Spleen (tissue), 11 donors: ENCODE data around the gene OR6Q1. TPM values are rescaled to one million over a fixed set of nuclear protein-coding genes. Genes with fewer than 3 reads are reported as not detected.

Experiments
- DNase-seq: peaks from one replicate; pipeline ENCODE4 v3.0.0-alpha.2; 2020
- H3K27ac ChIP-seq, 8 donors: fragments of 200-600 bp; sonication (generic) in 7 of 8; 1 replicate in 4 of 8; 2 replicates in 4 of 8; pipeline versions ENCODE4 v1.5.0 to v1.8.0; 2016 to 2021; ENCODE audit warnings: inconsistent platforms in 4 of 8, mild to moderate bottlenecking in 4 of 8, moderate library complexity in 1 of 8
- H3K27me3 ChIP-seq, 7 donors: fragments of 200-600 bp; sonication (generic) in 6 of 7; replicated peaks in 1 of 7; 1 replicate in 4 of 7; 2 replicates in 3 of 7; pipeline versions ENCODE4 v1.5.0 to v1.8.0; 2016 to 2021; ENCODE audit warnings: inconsistent platforms in 3 of 7, mild to moderate bottlenecking in 1 of 7
- H3K36me3 ChIP-seq, 6 donors: fragments of 200-600 bp; sonication (generic) in 5 of 6; 1 replicate in 4 of 6; 2 replicates in 2 of 6; pipeline versions ENCODE4 v1.5.0 to v1.8.0; 2016 to 2021; ENCODE audit warnings: inconsistent platforms in 2 of 6
- H3K4me1 ChIP-seq, 6 donors: fragments of 200-600 bp; sonication (generic) in 5 of 6; 1 replicate in 3 of 6; 2 replicates in 3 of 6; pipeline versions ENCODE4 v1.5.0 to v1.8.0; 2016 to 2021; ENCODE audit warnings: inconsistent platforms in 3 of 6
- H3K4me3 ChIP-seq, 8 donors: fragments of 200-600 bp; sonication (generic) in 7 of 8; 1 replicate in 4 of 8; 2 replicates in 4 of 8; pipeline versions ENCODE4 v1.5.0 to v1.8.0; 2016 to 2021; ENCODE audit warnings: inconsistent platforms in 4 of 8, mild to moderate bottlenecking in 4 of 8, moderate library complexity in 2 of 8
- H3K9me3 ChIP-seq, 8 donors: fragments of 200-600 bp; sonication (generic) in 7 of 8; 1 replicate in 4 of 8; 2 replicates in 4 of 8; pipeline versions ENCODE4 v1.5.0 to v1.8.0; 2016 to 2021; ENCODE audit warnings: inconsistent platforms in 4 of 8
- CTCF ChIP-seq, 11 experiments: fragments of 200-600 bp in 7 of 11; fragments of 450-650 bp in 4 of 11; sonication (generic) in 4 of 11; IDR thresholded peaks in 8 of 11; conservative IDR thresholded peaks in 3 of 11; 1 replicate in 7 of 11; 2 replicates in 4 of 11; pipeline versions ENCODE4 v1.4.0 to v1.8.0; 2016 to 2021; ENCODE audit warnings: antibody characterized with exemption in 11 of 11, inconsistent platforms in 4 of 11, mild to moderate bottlenecking in 1 of 11
- POLR2A ChIP-seq, 3 donors: fragments of 450-650 bp; IDR thresholded peaks; one replicate each; pipeline ENCODE4 v1.5.1; 2017; ENCODE audit warnings: antibody characterized with exemption in 3 of 3, mild to moderate bottlenecking in 1 of 3
- POLR2AphosphoS5 ChIP-seq, 3 donors: sonication (generic); formaldehyde crosslinking; IDR thresholded peaks; one replicate each; pipeline ENCODE4 v1.5.1; 2017; ENCODE audit warnings: antibody characterized with exemption in 3 of 3
- WGBS, 5 donors: extraction: QIAGEN DNeasy Blood & Tissue Kit in 3 of 5; methylation state at CpG; one replicate each; pipeline versions ENCODE4 v1.1.5 to v1.1.7; 2013 to 2018; 5-methylcytosine and 5-hydroxymethylcytosine counted together
- intact Hi-C: fragments of 100-400 bp; cut with DNase I; formaldehyde crosslinking; loops from one replicate; pipeline ENCODE4 v1.15.0; 2023; ENCODE audit warnings: low total_unique reads
- polyA plus RNA-seq, 3 donors: library from polyadenylated mRNA; stranded (reverse); fragments of 200-250 nt; gene quantifications; one replicate each; pipeline ENCODE4 v1.2.1, GENCODE V29; 2013
- total RNA-seq, 7 donors: library from RNA; depleted of rRNA in 3 of 7; stranded (reverse); fragments of >200 nt in 3 of 7; fragmentation: NEBNext Ultra II Directional in 4 of 7; extraction: Animal tissue kit (Norgen Biotek cat#: 25700) in 4 of 7; gene quantifications; one replicate each; pipeline versions ENCODE4 v1.1.0 to v1.2.1, GENCODE V29; 2016 to 2021
- donor health status: healthy with polysubstance abuse.
- donor health status: DM: no; HTN: no; CAD: no; lungs with moderate emphysema.
- donor health status: DM: no; HTN: no; CAD: no.
- donor health status: Bipolar disorder and iron deficiency.
- donor health status: healthy.
- donor health status: DM: no; HTN: no; CAD: no.
- donor health status: DM: yes; HTN: yes; CAD: no.

The OR6Q1 gene
- total and polyA plus RNA-seq, 10 donors, result not detected

- Histone ChIP-seq H3K36me3 (no peaks in the 10 kb centered on the region), H3K27ac (no peak overlapping the region), H3K4me3 (no peak overlapping the region), H3K4me1 (no peaks in the 10 kb centered on the region), H3K27me3 (peaks cover 0 to 31% (median 0%) of the 10 kb centered on the region in 7 donors), H3K9me3 (no peaks in the 10 kb centered on the region)
- 60 to 87% (median 75%) methylated on average over 2 of the region's 2 CpGs for WGBS, 5 donors
- TF ChIP-seq CTCF (IDR thresholded peaks at IDR 0.05 in 8 of 11, conservative IDR thresholded peaks at IDR 0.05 in 3 of 11), result no peak
- TF ChIP-seq POLR2AphosphoS5 (IDR thresholded peaks at IDR 0.05), result no peak
- TF ChIP-seq POLR2A (IDR thresholded peaks at IDR 0.05), result no peak
- DNase-seq, result no peak
- intact Hi-C loops, result no loop called here
Observed at GRCh38 chr11:58006940-58007339, 23.8 kb upstream of the OR6Q1 start.

DNA sequence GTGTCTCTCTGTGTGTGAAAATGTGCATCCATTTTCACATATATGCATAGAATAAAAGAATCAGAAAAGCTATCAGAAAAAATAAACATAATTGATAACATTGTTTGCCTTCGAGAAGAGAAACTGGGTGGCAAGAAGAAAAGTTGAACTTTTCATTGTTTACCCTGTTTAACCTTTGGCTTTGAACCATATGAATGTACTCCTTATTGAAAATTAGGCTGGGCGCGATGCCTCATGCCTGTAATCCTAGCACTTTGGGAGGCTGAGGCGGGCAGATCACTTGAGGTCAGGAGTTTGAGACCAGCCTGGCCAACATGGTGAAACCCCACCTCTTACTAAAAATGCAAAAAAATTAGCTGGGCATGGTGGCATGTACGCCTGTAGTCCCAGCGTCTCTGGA lies 19.0 kb upstream of the OR6Q1 start:
- Histone ChIP-seq H3K36me3 (no peaks in the 10 kb centered on the region), H3K9me3 (no peaks in the 10 kb centered on the region), H3K27me3 (peaks cover 0 to 19% (median 0%) of the 10 kb centered on the region in 7 donors), H3K4me1 (no peaks in the 10 kb centered on the region), H3K4me3 (no peak overlapping the region), H3K27ac (no peak overlapping the region)
- intact Hi-C loops, result no loop called here
- TF ChIP-seq CTCF (IDR thresholded peaks at IDR 0.05 in 8 of 11, conservative IDR thresholded peaks at IDR 0.05 in 3 of 11) (no peak), POLR2AphosphoS5 (IDR thresholded peaks at IDR 0.05) (no peak), POLR2A (IDR thresholded peaks at IDR 0.05) (no peak)
- DNase-seq, result no peak
- WGBS, 5 donors, result 58 to 84% (median 80%) methylated on average over 6 of the region's 6 CpGs

GRCh38 chr11:58023435-58023931 lies 7.3 kb upstream of the OR6Q1 start, which contains the start of gene OR9Q1:
Gene OR9Q1 (plus strand): TSS chr11:58023881. CDS start chr11:58179445, 155,564 bp downstream.
- no peak for TF ChIP-seq CTCF (IDR thresholded peaks at IDR 0.05 in 8 of 11, conservative IDR thresholded peaks at IDR 0.05 in 3 of 11)
- no peak for TF ChIP-seq POLR2AphosphoS5 (IDR thresholded peaks at IDR 0.05)
- no peak for TF ChIP-seq POLR2A (IDR thresholded peaks at IDR 0.05)
- Histone ChIP-seq H3K27me3 (peaks cover 0 to 32% (median 0%) of the 10 kb centered on the region in 7 donors), H3K27ac (peak within 1 kb of the TSS in 2 of 8 donors; percentile 22 to 74), H3K4me1 (peaks cover 0 to 13% (median 4%) of the 10 kb centered on the region in 6 donors), H3K4me3 (no peak within 1 kb of the TSS), H3K36me3 (no peaks in the 10 kb centered on the region), H3K9me3 (no peaks in the 10 kb centered on the region)
- WGBS, 5 donors, result 57 to 73% (median 69%) methylated on average over 5 of the region's 5 CpGs
- intact Hi-C loops, result no loop called here
- no peak for DNase-seq

DNA sequence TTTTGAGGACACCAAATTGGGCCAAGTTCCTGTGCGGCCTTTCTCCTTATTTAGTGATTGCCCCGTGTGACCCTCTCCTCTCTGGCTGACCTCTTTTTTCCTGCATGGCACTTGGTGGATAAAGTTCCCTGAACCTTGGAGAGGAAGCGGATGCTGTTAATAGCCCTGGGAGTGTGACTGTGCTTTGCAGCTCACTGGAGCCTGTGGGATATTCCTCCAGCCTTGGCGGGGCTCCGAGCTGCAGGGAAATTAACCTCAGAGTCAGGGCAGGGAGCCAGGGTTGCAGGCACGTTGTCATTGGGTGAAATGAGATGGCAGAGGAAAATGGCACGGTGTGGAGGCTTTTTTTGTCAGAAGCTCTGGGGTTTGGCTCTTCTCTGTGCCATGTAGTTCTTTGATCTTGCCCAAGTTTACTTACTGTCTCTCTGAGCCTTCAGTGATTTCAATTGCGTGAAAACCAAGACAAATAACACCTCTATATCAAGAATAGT lies 6.1 kb upstream of the OR6Q1 start:
- no peaks in the 10 kb centered on the region for H3K36me3 ChIP-seq
- intact Hi-C loops, result no loop called here

More for the DNA sequence above, 6.1 kb upstream of the OR6Q1 start:
- Histone ChIP-seq H3K9me3 (no peaks in the 10 kb centered on the region), H3K27me3 (peaks cover 0 to 39% (median 0%) of the 10 kb centered on the region in 7 donors), H3K27ac (peak overlapping the region in 2 of 8 donors; percentile 22 to 74), H3K4me1 (peaks cover 0 to 13% (median 4%) of the 10 kb centered on the region in 6 donors), H3K4me3 (no peak overlapping the region)
- WGBS, 5 donors, result 23 to 42% (median 35%) methylated on average over 8 of the region's 8 CpGs
- TF ChIP-seq POLR2AphosphoS5 (IDR thresholded peaks at IDR 0.05), result peak in 2 of 3 donors; percentile 74 to 82
- TF ChIP-seq POLR2A (IDR thresholded peaks at IDR 0.05), result no peak
- DNase-seq, result no peak
